Thoracic aorta (tissue), 2 donors: ENCODE results near the gene PPIE. TPM values are rescaled to one million over a fixed set of nuclear protein-coding genes. Genes with fewer than 3 reads are reported as not detected.
"Not testable (repeated sequence)": the region's sequence is repeated elsewhere in the genome, so short reads cannot be mapped to it uniquely, and the experiment has no call there.

Source experiments
- ATAC-seq: fragments of 150-250 bp; one replicate; pipeline ENCODE4 v1.8.0; 2017; ENCODE audit warnings: low read depth; ENCODE audit not compliant: insufficient number of reproducible peaks, low FRiP score
- DNase-seq: peaks from one replicate; pipeline ENCODE4 v3.0.0-alpha.2; 2020; ENCODE audit warnings: low spot score
- H3K27ac ChIP-seq, 2 donors: fragments of 200-600 bp; sonication (generic); 1 replicate in 1 of 2; 2 replicates in 1 of 2; pipeline ENCODE4 v1.5.1; 2016; ENCODE audit warnings: mild to moderate bottlenecking in 2 of 2, moderate library complexity in 2 of 2
- H3K27me3 ChIP-seq: fragments of 200-600 bp; sonication (generic); replicated peaks from 2 replicates; pipeline ENCODE4 v1.6.0; 2016; ENCODE audit warnings: mild to moderate bottlenecking; ENCODE audit not compliant: insufficient read depth
- H3K36me3 ChIP-seq: fragments of 200-600 bp; sonication (generic); one replicate; pipeline ENCODE4 v1.5.1; 2016
- H3K4me1 ChIP-seq, 2 donors: fragments of 200-600 bp; sonication (generic); 1 replicate in 1 of 2; 2 replicates in 1 of 2; pipeline versions ENCODE4 v1.5.1 to v1.6.0; 2016; ENCODE audit warnings: low read depth in 2 of 2, mild to moderate bottlenecking in 1 of 2; ENCODE audit not compliant: control insufficient read depth in 1 of 2
- H3K4me3 ChIP-seq: fragments of 200-600 bp; sonication (generic); 2 replicates; pipeline ENCODE4 v1.5.1; 2016; ENCODE audit warnings: mild to moderate bottlenecking
- H3K9me3 ChIP-seq: fragments of 200-600 bp; sonication (generic); 2 replicates; pipeline ENCODE4 v1.5.1; 2016
- total RNA-seq, 2 donors: library from RNA; depleted of rRNA; stranded (reverse); fragments of >200 nt; gene quantifications; one replicate each; pipeline versions ENCODE4 v1.1.0 to v1.2.3, GENCODE V29; 2016
- TF ChIP-seq, protein P1 (sequence below): fragments of 200-600 bp; sonication (generic); IDR thresholded peaks from one replicate; pipeline ENCODE4 v1.5.1; 2019; ENCODE audit warnings: antibody characterized with exemption

Gene PPIE
- total RNA-seq, 2 donors from 2014 or later = 30.4 to 53.9 TPM

DNA sequence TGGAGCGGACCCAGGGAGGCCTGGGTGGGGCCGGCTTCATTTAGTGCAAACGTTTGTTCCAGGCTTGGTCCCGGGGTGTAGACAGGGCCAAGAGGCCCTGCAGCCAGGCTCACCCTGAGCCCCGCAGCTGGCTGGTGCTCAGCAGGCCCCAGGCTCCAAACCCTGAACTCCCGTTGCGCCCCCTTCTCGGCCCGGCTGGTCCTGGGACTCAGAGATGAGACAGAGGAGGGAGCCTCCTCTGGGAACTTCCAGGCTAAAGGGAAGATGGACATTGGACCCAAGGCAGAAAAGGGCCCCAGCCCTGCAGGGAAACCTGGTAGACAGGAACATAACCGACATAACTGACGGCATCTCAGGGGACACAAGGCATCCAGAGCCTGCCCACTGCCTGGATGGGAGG lies 36.5 kb downstream of the PPIE start:
- DNase-seq, H3K36me3 ChIP-seq, H3K27ac ChIP-seq, H3K4me1 ChIP-seq, H3K27me3 ChIP-seq, H3K4me3 ChIP-seq, ATAC-seq, H3K9me3 ChIP-seq: not testable (repeated sequence)

DNA sequence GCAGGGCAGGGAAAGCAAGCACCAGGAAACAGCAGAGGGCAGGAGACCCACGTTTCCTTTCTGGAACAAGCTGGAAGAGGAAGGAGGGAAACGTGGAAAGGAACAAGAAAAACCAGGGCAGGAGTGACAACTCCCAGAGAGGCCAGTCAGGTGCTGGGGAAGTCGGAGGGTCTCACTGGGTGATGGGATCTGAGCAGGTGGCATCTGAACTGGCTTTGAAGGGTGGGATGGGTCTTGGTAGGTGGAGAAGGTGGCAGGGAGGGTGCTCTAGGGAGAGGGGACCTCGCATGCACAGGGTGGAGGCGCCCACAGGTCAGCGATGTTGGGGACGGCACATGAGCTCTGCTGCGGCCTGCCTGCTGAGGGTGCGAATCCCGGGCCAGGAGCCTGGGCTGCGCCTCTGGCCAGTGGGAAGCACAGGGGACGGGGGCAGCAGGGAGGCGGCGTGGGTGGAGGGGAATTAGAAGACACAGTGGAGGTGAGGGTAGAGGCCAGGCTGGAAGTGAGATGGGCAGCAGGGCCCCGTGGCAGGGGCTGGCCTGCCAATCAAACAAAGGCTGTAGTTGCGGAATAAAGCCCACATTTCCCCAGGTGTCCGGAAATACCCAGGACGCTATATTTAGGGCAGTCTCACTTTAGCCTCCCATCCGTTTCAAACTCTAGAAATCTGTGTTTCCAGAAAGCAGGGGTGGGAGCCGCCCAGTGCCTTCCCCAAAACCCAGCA lies 37.2 kb downstream of the PPIE start:
- not testable (repeated sequence) for H3K4me3 ChIP-seq, H3K4me1 ChIP-seq, H3K27me3 ChIP-seq, ATAC-seq, DNase-seq, H3K27ac ChIP-seq, H3K9me3 ChIP-seq, H3K36me3 ChIP-seq

- DNase-seq (no peak), ATAC-seq (no peak)
- Histone ChIP-seq H3K4me1 (no peaks in the 10 kb centered on the region), H3K4me3 (no peak overlapping the region), H3K27ac (no peak overlapping the region), H3K9me3 (no peaks in the 10 kb centered on the region), H3K27me3 (no peaks in the 10 kb centered on the region), H3K36me3 (no peaks in the 10 kb centered on the region)
- TF ChIP-seq, protein P1, sequence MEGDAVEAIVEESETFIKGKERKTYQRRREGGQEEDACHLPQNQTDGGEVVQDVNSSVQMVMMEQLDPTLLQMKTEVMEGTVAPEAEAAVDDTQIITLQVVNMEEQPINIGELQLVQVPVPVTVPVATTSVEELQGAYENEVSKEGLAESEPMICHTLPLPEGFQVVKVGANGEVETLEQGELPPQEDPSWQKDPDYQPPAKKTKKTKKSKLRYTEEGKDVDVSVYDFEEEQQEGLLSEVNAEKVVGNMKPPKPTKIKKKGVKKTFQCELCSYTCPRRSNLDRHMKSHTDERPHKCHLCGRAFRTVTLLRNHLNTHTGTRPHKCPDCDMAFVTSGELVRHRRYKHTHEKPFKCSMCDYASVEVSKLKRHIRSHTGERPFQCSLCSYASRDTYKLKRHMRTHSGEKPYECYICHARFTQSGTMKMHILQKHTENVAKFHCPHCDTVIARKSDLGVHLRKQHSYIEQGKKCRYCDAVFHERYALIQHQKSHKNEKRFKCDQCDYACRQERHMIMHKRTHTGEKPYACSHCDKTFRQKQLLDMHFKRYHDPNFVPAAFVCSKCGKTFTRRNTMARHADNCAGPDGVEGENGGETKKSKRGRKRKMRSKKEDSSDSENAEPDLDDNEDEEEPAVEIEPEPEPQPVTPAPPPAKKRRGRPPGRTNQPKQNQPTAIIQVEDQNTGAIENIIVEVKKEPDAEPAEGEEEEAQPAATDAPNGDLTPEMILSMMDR = no peak
These were observed 37.7 kb downstream of the PPIE start for GRCh38 chr1:39776400-39776713.

DNA sequence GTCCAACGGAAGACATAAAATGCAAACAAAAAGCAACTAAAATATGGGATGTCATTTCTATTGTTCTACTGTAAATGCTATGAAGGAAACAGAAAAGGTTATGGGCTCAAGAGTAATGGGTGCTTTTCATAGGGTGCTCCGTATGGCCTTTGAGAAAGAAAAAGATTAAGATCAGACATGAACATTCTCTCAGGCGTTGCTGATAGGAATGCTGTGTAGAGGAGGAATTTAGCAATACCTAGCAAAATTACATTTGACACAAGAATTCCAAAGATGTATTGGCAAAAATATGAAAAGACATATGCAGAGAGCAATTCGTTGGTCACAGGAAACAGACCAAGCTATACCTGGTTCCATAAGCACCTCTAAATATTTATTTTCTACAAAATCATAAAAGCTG lies 38.2 kb downstream of the PPIE start:
- Histone ChIP-seq H3K27ac (no peak overlapping the region), H3K9me3 (no peaks in the 10 kb centered on the region), H3K4me3 (no peak overlapping the region), H3K36me3 (no peaks in the 10 kb centered on the region), H3K27me3 (no peaks in the 10 kb centered on the region), H3K4me1 (no peaks in the 10 kb centered on the region)
- TF ChIP-seq, protein P1 = no peak
- ATAC-seq (no peak), DNase-seq (no peak)

- no peak overlapping the region for H3K4me3 ChIP-seq
- H3K4me1 ChIP-seq = no peaks in the 10 kb centered on the region
- H3K9me3 ChIP-seq = no peaks in the 10 kb centered on the region
- no peak overlapping the region for H3K27ac ChIP-seq
- DNase-seq = no peak
- no peak for ATAC-seq
- H3K27me3 ChIP-seq = no peaks in the 10 kb centered on the region
- H3K36me3 ChIP-seq = no peaks in the 10 kb centered on the region
- TF ChIP-seq, protein P1 = no peak
These were observed 38.6 kb downstream of the PPIE start for GRCh38 chr1:39777306-39777705.

DNA sequence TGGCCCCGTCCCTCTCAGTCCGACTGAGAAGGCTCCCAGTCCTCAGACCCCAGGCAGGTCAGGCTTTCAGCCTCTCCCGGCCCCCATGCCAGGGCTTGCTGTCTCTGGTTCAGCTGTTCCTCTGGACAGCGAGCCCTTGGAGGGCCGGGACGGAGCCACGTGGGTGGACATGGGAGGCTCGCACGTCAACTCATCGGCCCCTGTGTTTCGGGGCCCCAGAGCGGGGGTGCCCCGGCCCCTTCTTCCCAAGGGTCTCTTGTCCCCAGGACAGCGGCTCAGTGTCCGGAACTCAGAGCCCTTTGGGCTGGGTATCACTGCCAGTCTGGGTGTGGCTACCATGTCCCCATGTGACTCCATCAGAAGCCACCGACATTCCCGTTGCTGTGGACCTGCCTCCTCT lies 39.2 kb downstream of the PPIE start:
- not testable (repeated sequence) for H3K4me1 ChIP-seq, DNase-seq, H3K9me3 ChIP-seq, H3K27ac ChIP-seq, H3K36me3 ChIP-seq, H3K4me3 ChIP-seq, ATAC-seq, H3K27me3 ChIP-seq

DNA sequence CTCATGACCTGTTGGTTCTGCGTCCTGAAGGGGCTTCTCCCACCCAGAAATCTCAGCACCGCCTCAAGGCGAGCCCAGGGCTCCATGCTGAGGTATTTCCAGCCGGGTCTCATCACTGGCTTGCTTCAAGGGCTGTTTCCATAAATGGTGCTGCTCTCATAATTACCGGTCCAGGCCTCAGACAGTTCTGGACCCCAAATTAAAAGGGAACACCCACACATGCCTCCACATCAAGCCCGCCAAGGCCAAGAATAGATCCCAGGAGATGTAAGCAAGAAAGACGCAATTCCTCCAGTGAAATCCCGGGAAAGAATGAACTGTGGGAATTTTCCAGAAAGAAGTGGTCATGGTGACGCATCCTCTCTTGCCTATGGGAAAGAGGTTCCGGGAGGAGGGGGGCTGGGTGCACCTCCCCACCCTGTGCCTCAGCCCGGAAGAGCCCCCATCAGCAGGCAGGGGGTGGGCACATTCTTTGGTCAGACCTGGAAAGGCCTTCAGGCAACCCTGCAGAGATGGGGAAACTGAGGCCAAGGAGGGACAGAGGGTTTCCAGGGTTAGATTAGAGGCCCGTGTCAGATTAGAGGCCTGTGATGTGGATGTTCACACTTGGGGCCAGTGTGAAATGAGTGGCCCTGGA lies 39.9 kb downstream of the PPIE start:
- H3K4me1 ChIP-seq, H3K27me3 ChIP-seq, H3K36me3 ChIP-seq, H3K27ac ChIP-seq, ATAC-seq, H3K9me3 ChIP-seq, DNase-seq, H3K4me3 ChIP-seq: not testable (repeated sequence)
